Astrocyte (in vitro differentiated cells and primary cell): ENCODE data around the gene DOCK1.

Source experiments
- CTCF ChIP-seq: IDR thresholded peaks from 2 replicates; pipeline ENCODE4 v1.5.1; 2011; ENCODE audit warnings: low read depth, mild to moderate bottlenecking, inconsistent platforms, low read length, moderate library complexity; ENCODE audit not compliant: insufficient read depth
- EZH2 ChIP-seq: IDR thresholded peaks from 2 replicates; pipeline ENCODE4 v1.6.1; 2012; ENCODE audit warnings: mild to moderate bottlenecking, low read length, inconsistent platforms; ENCODE audit not compliant: insufficient read depth

GRCh38 chr10:127275272-127275671 lies 370.0 kb downstream of the DOCK1 start:
- no peak for TF ChIP-seq CTCF
- TF ChIP-seq EZH2 = no peak
